HepG2 (cell line): ENCODE data around the gene ERMAP. TPM values are rescaled to one million over a fixed set of nuclear protein-coding genes. Genes with fewer than 3 reads are reported as not detected.

Experiments used
- ATAC-seq: fragments of 200-7000 bp; cut with Tn5 transposase; 3 replicates; pipeline ENCODE4 v1.9.1; 2020; ENCODE audit warnings: mild to moderate bottlenecking, moderate library complexity
- BruUV-seq: library from RNA; stranded (reverse); fragments of 400-500 nt; replicated peaks from 2 replicates; lab custom pipeline; 2021; lab: Mats Ljungman, UMichigan
- CTCF ChIA-PET: fragments of 300-600 bp; formaldehyde crosslinking; extraction: SDS; loops from one replicate; lab custom pipeline; 2021; ENCODE audit warnings: low total read pairs, inconsistent platforms, low intra/inter-chr PET ratio; lab: Yijun Ruan, JAX
- POLR2A ChIA-PET: fragments of 350-600 bp; sonication (Branson Sonifier 250); formaldehyde crosslinking; loops from one replicate; lab custom pipeline; 2020; ENCODE audit warnings: antibody characterized with exemption, inconsistent platforms; lab: Yijun Ruan, JAX
- DNase-seq: peaks from one replicate; pipeline ENCODE4 v3.0.0-alpha.2; 2015; ENCODE audit warnings: low spot score
- FAIRE-seq: peaks from 3 replicates; lab custom pipeline; 2011; peaks lifted over from hg19 to GRCh38; lab: Jason Lieb, UNC
- H2AFZ ChIP-seq: one replicate; pipeline ENCODE4 v1.6.1; 2011; ENCODE audit warnings: low read length, inconsistent platforms
- H3K27ac ChIP-seq: fragments of 300-600 bp; 3 replicates; pipeline ENCODE4 v1.8.0; 2011; ENCODE audit warnings: mixed run types, mild to moderate bottlenecking, mixed read lengths, low read length, inconsistent platforms; ENCODE audit not compliant: insufficient read depth; ENCODE audit errors: extremely low read length
- H3K27me3 ChIP-seq, 2 experiments: fragments of 200-600 bp in 1 of 2; 2 replicates in 1 of 2; 3 replicates in 1 of 2; pipeline versions ENCODE4 v1.6.0 to v1.8.0; 2011; ENCODE audit warnings: low read length in 2 of 2, mild to moderate bottlenecking in 2 of 2, moderate library complexity in 2 of 2, inconsistent platforms in 1 of 2; ENCODE audit not compliant: insufficient read depth in 2 of 2, control insufficient read depth in 1 of 2
- H3K36me3 ChIP-seq, 2 experiments: fragments of 200-600 bp in 1 of 2; replicated peaks in 1 of 2; 2 replicates in 1 of 2; 3 replicates in 1 of 2; pipeline versions ENCODE4 v1.5.1 to v1.8.0; 2011; ENCODE audit warnings: low read length in 2 of 2, inconsistent platforms in 1 of 2; ENCODE audit not compliant: insufficient read depth in 2 of 2, control insufficient read depth in 1 of 2
- H3K4me1 ChIP-seq: 2 replicates; pipeline ENCODE4 v1.5.1; 2012; ENCODE audit warnings: low read length, inconsistent platforms; ENCODE audit not compliant: insufficient read depth
- H3K4me2 ChIP-seq: 2 replicates; pipeline ENCODE4 v1.6.0; 2011; ENCODE audit warnings: low read depth, low read length, inconsistent platforms
- H3K4me3 ChIP-seq, 3 experiments: fragments of 200-600 bp in 1 of 3; sonication (generic), shearing (Covaris generic) in 1 of 3; replicated peaks in 1 of 3; 2 replicates each; pipeline ENCODE4 v1.5.1; 2011 to 2016; ENCODE audit warnings: low read length in 3 of 3, inconsistent platforms in 2 of 3, low read depth in 2 of 3, mild to moderate bottlenecking in 2 of 3, control low read depth in 1 of 3, mixed read lengths in 1 of 3; ENCODE audit not compliant: insufficient read depth in 1 of 3
- H3K79me2 ChIP-seq: one replicate; pipeline ENCODE4 v1.6.1; 2011; ENCODE audit warnings: low read length, inconsistent platforms; ENCODE audit not compliant: insufficient read depth
- H3K9ac ChIP-seq: 2 replicates; pipeline ENCODE4 v1.6.0; 2011; ENCODE audit warnings: mild to moderate bottlenecking, low read depth, low read length, inconsistent platforms; ENCODE audit not compliant: insufficient read depth
- H3K9me3 ChIP-seq: 2 replicates; pipeline ENCODE4 v1.5.1; 2012; ENCODE audit warnings: mild to moderate bottlenecking, low read length
- H4K20me1 ChIP-seq: 2 replicates; pipeline ENCODE4 v1.6.0; 2011; ENCODE audit warnings: inconsistent platforms, mild to moderate bottlenecking, low read length, moderate library complexity; ENCODE audit not compliant: insufficient read depth
- ARID3A ChIP-seq: IDR thresholded peaks from 2 replicates; pipeline ENCODE4 v1.6.1; 2012; ENCODE audit warnings: low read depth, low read length, improper control_type of control experiment
- HINFP ChIP-seq: sonication (generic); formaldehyde crosslinking; IDR thresholded peaks from 2 replicates; pipeline ENCODE4 v1.4.0; 2020; ENCODE audit warnings: low read depth, mild to moderate bottlenecking, missing genetic modification reagents
- IKZF1 ChIP-seq: fragments of 450-650 bp; IDR thresholded peaks from 2 replicates; pipeline ENCODE4 v1.7.1; 2016
- KLF12 ChIP-seq: sonication (generic); formaldehyde crosslinking; IDR thresholded peaks from 2 replicates; pipeline ENCODE4 v1.4.0; 2020; ENCODE audit warnings: missing genetic modification reagents, borderline replicate concordance
- MXD3 ChIP-seq: IDR thresholded peaks from 2 replicates; pipeline ENCODE4 v1.6.1; 2016; ENCODE audit warnings: mild to moderate bottlenecking, missing biosample characterization, missing genetic modification reagents
- POGK ChIP-seq: sonication (generic); formaldehyde crosslinking; conservative IDR thresholded peaks from 2 replicates; pipeline ENCODE4 v1.8.0; 2022; ENCODE audit warnings: mild to moderate bottlenecking, moderate library complexity, missing genetic modification reagents
- RBFOX2 ChIP-seq: fragments of 200-400 bp; formaldehyde crosslinking; IDR thresholded peaks from 2 replicates; pipeline ENCODE4 v1.6.1; 2017; ENCODE audit warnings: low read depth, mild to moderate bottlenecking, low read length
- ZKSCAN5 ChIP-seq: sonication (generic); formaldehyde crosslinking; IDR thresholded peaks from 2 replicates; pipeline ENCODE4 v1.5.1; 2020; ENCODE audit warnings: mild to moderate bottlenecking, missing genetic modification reagents
- ZNF136 ChIP-seq: sonication (generic); formaldehyde crosslinking; IDR thresholded peaks from 2 replicates; pipeline ENCODE4 v1.8.1; 2022; ENCODE audit warnings: low read depth, mild to moderate bottlenecking, moderate library complexity, missing genetic modification reagents
- ZNF563 ChIP-seq: sonication (generic); formaldehyde crosslinking; IDR thresholded peaks from 2 replicates; pipeline ENCODE4 v1.8.0; 2022; ENCODE audit warnings: mild to moderate bottlenecking, moderate library complexity, missing genetic modification reagents
- ZNF766 ChIP-seq: sonication (generic); formaldehyde crosslinking; IDR thresholded peaks from 2 replicates; pipeline ENCODE4 v1.5.0; 2020; ENCODE audit warnings: missing genetic modification reagents, borderline replicate concordance
- WGBS: methylation state at CpG from one replicate; pipeline ENCODE4 v1.1.6; 2017; ENCODE audit warnings: low lambda C conversion rate; 5-methylcytosine and 5-hydroxymethylcytosine counted together
- in situ Hi-C: cut with HindIII; loops from 2 replicates; pipeline ENCODE4 v1.10.0; 2017; ENCODE audit warnings: low pct_unique_long_range_greater_than_20kb; ENCODE audit not compliant: extremely low pct_ligation_motif_present
- intact Hi-C: fragments of 100-400 bp; cut with micrococcal nuclease; formaldehyde crosslinking; loops from one replicate; pipeline ENCODE4 v1.10.0; 2022; ENCODE audit not compliant: unreplicated experiment
- polyA plus RNA-seq, 8 experiments: library from polyadenylated mRNA; depleted of rRNA in 3 of 8; stranded (reverse) in 7 of 8; unstranded in 1 of 8; fragments of >200 nt; fragmentation: Illumina TruSeq in 4 of 8; extraction: Trizol in 4 of 8; gene quantifications; 2 replicates each; pipeline versions ENCODE4 v1.2.1 to v1.2.3, GENCODE V29; 2011 to 2016; ENCODE audit warnings: low read depth in 4 of 8, missing spikeins in 1 of 8, mixed read lengths in 1 of 8; ENCODE audit not compliant: insufficient read depth in 1 of 8
- total RNA-seq, 5 experiments: library from RNA; depleted of rRNA; stranded (reverse); fragments of >200 nt; fragmentation: Illumina TruSeq; extraction: Trizol; gene quantifications; 2 replicates each; pipeline ENCODE4 v1.2.3, GENCODE V29; 2016; ENCODE audit warnings: low read depth in 1 of 5

Gene ERMAP
- total and polyA plus RNA-seq, 2 of the 13 experiments (the other 11 are each of a cell fraction or from before 2014, with no cell fraction given): 2.2 to 4.4 TPM

- H4K20me1 ChIP-seq: no peaks in the 10 kb centered on the region
- ChIA-PET CTCF (no interaction called here), POLR2A (interaction anchor here (0.8 to 3.1 kb wide), 4 partner anchors 8 to 258 kb away, joined by 3 to 37 read pairs (median 4); partner anchors contain the start of genes C1orf50, P3H1 and ZNF691)
- no peak for DNase-seq
- peaks cover 7% of the 10 kb centered on the region for H3K79me2 ChIP-seq
- H3K27me3 ChIP-seq: no peaks in the 10 kb centered on the region; a peak in 1 of 5 replicates
- TF ChIP-seq ARID3A: no peak
- no peak for TF ChIP-seq ZNF766 (CRISPR knock-in tag)
- peak; percentile 83 for TF ChIP-seq ZKSCAN5 (CRISPR knock-in tag)
- TF ChIP-seq ZNF136 (CRISPR knock-in tag): no peak; the same call in 1 of the 2 replicates
- TF ChIP-seq HINFP (CRISPR knock-in tag): 0 out of 2 replicates have a peak, but pooled peaks have one; percentile 17
- 0 out of 2 replicates have a peak, but pooled peaks have one; percentile 34 for TF ChIP-seq POGK (CRISPR knock-in tag)
- no peak for TF ChIP-seq IKZF1
- 0 out of 2 replicates have a peak, but pooled peaks have one; percentile 12 for TF ChIP-seq KLF12 (CRISPR knock-in tag)
- no peak for TF ChIP-seq ZNF563 (CRISPR knock-in tag)
- TF ChIP-seq MXD3 (CRISPR knock-in tag): no peak
- no peak for TF ChIP-seq RBFOX2
- H3K36me3 ChIP-seq: peaks cover 1 to 4% of the 10 kb centered on the region in 2 experiments; a peak in 1 of 5 replicates
- H3K4me1 ChIP-seq: peaks cover 31% of the 10 kb centered on the region
- H3K27ac ChIP-seq: peak overlapping the region; percentile 100
- intact Hi-C loops (loop anchor here (5.0 kb wide), 1 partner anchor 49 kb away; the partner anchor contains the start of genes C1orf50 and P3H1), in situ Hi-C loops (no loop called here)
- BruUV-seq: TSS peak; percentile 72
- H3K9me3 ChIP-seq: no peaks in the 10 kb centered on the region
- ATAC-seq: peak; percentile 37
- FAIRE-seq: no peak
- peak overlapping the region; percentile 93 for H3K9ac ChIP-seq
- no peak overlapping the region for H2AFZ ChIP-seq
- 53% methylated on average over 7 of the region's 7 CpGs for WGBS
- peak overlapping the region; percentile 90 for H3K4me2 ChIP-seq
- H3K4me3 ChIP-seq: peak overlapping the region; percentile 73 to 84 (median 83)
These were observed 859 bp upstream of the ERMAP start for GRCh38 chr1:42815941-42816584.
